Spleen (tissue), 11 donors: ENCODE results near the gene FSTL4. TPM values are rescaled to one million over a fixed set of nuclear protein-coding genes. Genes with fewer than 3 reads are reported as not detected.
"Not testable (repeated sequence)": the region's sequence is repeated elsewhere in the genome, so short reads cannot be mapped to it uniquely, and the experiment has no call there.

Experiments
- DNase-seq: peaks from one replicate; pipeline ENCODE4 v3.0.0-alpha.2; 2020
- H3K27ac ChIP-seq, 8 donors: fragments of 200-600 bp; sonication (generic) in 7 of 8; 1 replicate in 4 of 8; 2 replicates in 4 of 8; pipeline versions ENCODE4 v1.5.0 to v1.8.0; 2016 to 2021; ENCODE audit warnings: inconsistent platforms in 4 of 8, mild to moderate bottlenecking in 4 of 8, moderate library complexity in 1 of 8
- H3K27me3 ChIP-seq, 7 donors: fragments of 200-600 bp; sonication (generic) in 6 of 7; replicated peaks in 1 of 7; 1 replicate in 4 of 7; 2 replicates in 3 of 7; pipeline versions ENCODE4 v1.5.0 to v1.8.0; 2016 to 2021; ENCODE audit warnings: inconsistent platforms in 3 of 7, mild to moderate bottlenecking in 1 of 7
- H3K36me3 ChIP-seq, 6 donors: fragments of 200-600 bp; sonication (generic) in 5 of 6; 1 replicate in 4 of 6; 2 replicates in 2 of 6; pipeline versions ENCODE4 v1.5.0 to v1.8.0; 2016 to 2021; ENCODE audit warnings: inconsistent platforms in 2 of 6
- H3K4me1 ChIP-seq, 6 donors: fragments of 200-600 bp; sonication (generic) in 5 of 6; 1 replicate in 3 of 6; 2 replicates in 3 of 6; pipeline versions ENCODE4 v1.5.0 to v1.8.0; 2016 to 2021; ENCODE audit warnings: inconsistent platforms in 3 of 6
- H3K4me3 ChIP-seq, 8 donors: fragments of 200-600 bp; sonication (generic) in 7 of 8; 1 replicate in 4 of 8; 2 replicates in 4 of 8; pipeline versions ENCODE4 v1.5.0 to v1.8.0; 2016 to 2021; ENCODE audit warnings: inconsistent platforms in 4 of 8, mild to moderate bottlenecking in 4 of 8, moderate library complexity in 2 of 8
- H3K9me3 ChIP-seq, 8 donors: fragments of 200-600 bp; sonication (generic) in 7 of 8; 1 replicate in 4 of 8; 2 replicates in 4 of 8; pipeline versions ENCODE4 v1.5.0 to v1.8.0; 2016 to 2021; ENCODE audit warnings: inconsistent platforms in 4 of 8
- CTCF ChIP-seq, 11 experiments: fragments of 200-600 bp in 7 of 11; fragments of 450-650 bp in 4 of 11; sonication (generic) in 4 of 11; IDR thresholded peaks in 8 of 11; conservative IDR thresholded peaks in 3 of 11; 1 replicate in 7 of 11; 2 replicates in 4 of 11; pipeline versions ENCODE4 v1.4.0 to v1.8.0; 2016 to 2021; ENCODE audit warnings: antibody characterized with exemption in 11 of 11, inconsistent platforms in 4 of 11, mild to moderate bottlenecking in 1 of 11
- POLR2A ChIP-seq, 3 donors: fragments of 450-650 bp; IDR thresholded peaks; one replicate each; pipeline ENCODE4 v1.5.1; 2017; ENCODE audit warnings: antibody characterized with exemption in 3 of 3, mild to moderate bottlenecking in 1 of 3
- POLR2AphosphoS5 ChIP-seq, 3 donors: sonication (generic); formaldehyde crosslinking; IDR thresholded peaks; one replicate each; pipeline ENCODE4 v1.5.1; 2017; ENCODE audit warnings: antibody characterized with exemption in 3 of 3
- WGBS, 5 donors: extraction: QIAGEN DNeasy Blood & Tissue Kit in 3 of 5; methylation state at CpG; one replicate each; pipeline versions ENCODE4 v1.1.5 to v1.1.7; 2013 to 2018; 5-methylcytosine and 5-hydroxymethylcytosine counted together
- intact Hi-C: fragments of 100-400 bp; cut with DNase I; formaldehyde crosslinking; loops from one replicate; pipeline ENCODE4 v1.15.0; 2023; ENCODE audit warnings: low total_unique reads
- polyA plus RNA-seq, 3 donors: library from polyadenylated mRNA; stranded (reverse); fragments of 200-250 nt; gene quantifications; one replicate each; pipeline ENCODE4 v1.2.1, GENCODE V29; 2013
- total RNA-seq, 7 donors: library from RNA; depleted of rRNA in 3 of 7; stranded (reverse); fragments of >200 nt in 3 of 7; fragmentation: NEBNext Ultra II Directional in 4 of 7; extraction: Animal tissue kit (Norgen Biotek cat#: 25700) in 4 of 7; gene quantifications; one replicate each; pipeline versions ENCODE4 v1.1.0 to v1.2.1, GENCODE V29; 2016 to 2021
- donor health status: healthy with polysubstance abuse.
- donor health status: DM: no; HTN: no; CAD: no; lungs with moderate emphysema.
- donor health status: DM: no; HTN: no; CAD: no.
- donor health status: Bipolar disorder and iron deficiency.
- donor health status: healthy.
- donor health status: DM: no; HTN: no; CAD: no.
- donor health status: DM: yes; HTN: yes; CAD: no.

FSTL4 gene
- total and polyA plus RNA-seq, 10 donors: under 0.01 to 1.0 (median 0.37) TPM; not detected in 4

- no peaks in the 10 kb centered on the region for H3K9me3 ChIP-seq
- 74 to 80% (median 77%) methylated on average over 8 of the region's 8 CpGs for WGBS, 5 donors
- intact Hi-C loops: no loop called here
- no peak for DNase-seq
- H3K27me3 ChIP-seq: peaks cover 0 to 4% (median 0%) of the 10 kb centered on the region in 7 donors
- no peak overlapping the region for H3K4me3 ChIP-seq
- no peaks in the 10 kb centered on the region for H3K36me3 ChIP-seq
- H3K4me1 ChIP-seq: no peaks in the 10 kb centered on the region
- TF ChIP-seq POLR2AphosphoS5 (IDR thresholded peaks at IDR 0.05) (no peak), CTCF (IDR thresholded peaks at IDR 0.05 in 8 of 11, conservative IDR thresholded peaks at IDR 0.05 in 3 of 11) (no peak), POLR2A (IDR thresholded peaks at IDR 0.05) (no peak)
- H3K27ac ChIP-seq: no peak overlapping the region
Observed at GRCh38 chr5:133450286-133450685, 162.1 kb downstream of the FSTL4 start.

- no peaks in the 10 kb centered on the region for H3K9me3 ChIP-seq
- H3K36me3 ChIP-seq: no peaks in the 10 kb centered on the region
- no peaks in the 10 kb centered on the region for H3K4me1 ChIP-seq
- peaks cover 0 to 4% (median 0%) of the 10 kb centered on the region in 7 donors for H3K27me3 ChIP-seq
- no peak overlapping the region for H3K4me3 ChIP-seq
- WGBS, 5 donors: 83 to 96% (median 91%) methylated on average over 5 to 10 of the region's 10 CpGs
- H3K27ac ChIP-seq: no peak overlapping the region
- intact Hi-C loops: no loop called here
- no peak for TF ChIP-seq CTCF (IDR thresholded peaks at IDR 0.05 in 8 of 11, conservative IDR thresholded peaks at IDR 0.05 in 3 of 11)
- no peak for TF ChIP-seq POLR2AphosphoS5 (IDR thresholded peaks at IDR 0.05)
- TF ChIP-seq POLR2A (IDR thresholded peaks at IDR 0.05): no peak
- no peak for DNase-seq
Observed at GRCh38 chr5:133449181-133449580, 163.2 kb downstream of the FSTL4 start.

GRCh38 chr5:133446440-133446839 lies 165.9 kb downstream of the FSTL4 start:
- WGBS, 5 donors: 80 to 86% (median 81%) methylated on average over 6 to 9 of the region's 9 CpGs
- Histone ChIP-seq H3K4me1 (no peaks in the 10 kb centered on the region), H3K4me3 (no peak overlapping the region), H3K9me3 (no peaks in the 10 kb centered on the region), H3K27me3 (no peaks in the 10 kb centered on the region), H3K36me3 (no peaks in the 10 kb centered on the region), H3K27ac (no peak overlapping the region)
- no peak for TF ChIP-seq CTCF (IDR thresholded peaks at IDR 0.05 in 8 of 11, conservative IDR thresholded peaks at IDR 0.05 in 3 of 11)
- TF ChIP-seq POLR2AphosphoS5 (IDR thresholded peaks at IDR 0.05): no peak
- TF ChIP-seq POLR2A (IDR thresholded peaks at IDR 0.05): no peak
- DNase-seq: no peak
- intact Hi-C loops: no loop called here

GRCh38 chr5:133445744-133446143 lies 166.6 kb downstream of the FSTL4 start:
- DNase-seq: no peak
- Histone ChIP-seq H3K9me3 (no peaks in the 10 kb centered on the region), H3K27ac (no peak overlapping the region), H3K4me3 (no peak overlapping the region), H3K27me3 (no peaks in the 10 kb centered on the region), H3K36me3 (no peaks in the 10 kb centered on the region), H3K4me1 (no peaks in the 10 kb centered on the region)
- intact Hi-C loops: no loop called here
- TF ChIP-seq POLR2A (IDR thresholded peaks at IDR 0.05): no peak
- TF ChIP-seq POLR2AphosphoS5 (IDR thresholded peaks at IDR 0.05): no peak
- TF ChIP-seq CTCF (IDR thresholded peaks at IDR 0.05 in 8 of 11, conservative IDR thresholded peaks at IDR 0.05 in 3 of 11): no peak
- WGBS, 5 donors: 21 to 43% (median 29%) methylated on average over 1 of the region's 1 CpG

- H3K27me3 ChIP-seq, DNase-seq, H3K4me1 ChIP-seq, H3K9me3 ChIP-seq, intact Hi-C loops, H3K27ac ChIP-seq, H3K36me3 ChIP-seq, H3K4me3 ChIP-seq: not testable (repeated sequence)
- 75 to 90% (median 89%) methylated on average over 3 to 10 of the region's 10 CpGs for WGBS, 5 donors
Observed at GRCh38 chr5:133445204-133445603, 167.1 kb downstream of the FSTL4 start.
